Kidney (tissue), 14 donors: ENCODE data around the gene NUDT9. TPM values are rescaled to one million over a fixed set of nuclear protein-coding genes. Genes with fewer than 3 reads are reported as not detected.
A peak's percentile ranks its signal among the peaks of the same experiment; 100 is the strongest.
"Not testable (repeated sequence)": the region's sequence is repeated elsewhere in the genome, so short reads cannot be mapped to it uniquely, and the experiment has no call there.

ENCODE experiments used
- DNase-seq, 5 donors: peaks; one replicate each; pipeline ENCODE4 v3.0.0-alpha.2; 2013 to 2020
- FAIRE-seq: peaks from 2 replicates; lab custom pipeline; 2012; peaks lifted over from hg19 to GRCh38; lab: Jason Lieb, UNC
- H3K27ac ChIP-seq, 2 donors: one replicate each; pipeline ENCODE4 v1.7.0; 2013; ENCODE audit warnings: low read depth in 2 of 2, low read length in 2 of 2, inconsistent platforms in 1 of 2
- H3K27me3 ChIP-seq: one replicate; pipeline ENCODE4 v1.7.1; 2013; ENCODE audit warnings: low read length, inconsistent platforms; ENCODE audit not compliant: control insufficient read depth, insufficient read depth
- H3K36me3 ChIP-seq, 3 donors: one replicate each; pipeline versions ENCODE4 v1.7.0 to v1.7.1; 2013; ENCODE audit warnings: low read length in 3 of 3, control low read depth in 1 of 3, inconsistent platforms in 1 of 3; ENCODE audit not compliant: insufficient read depth in 3 of 3, control insufficient read depth in 2 of 3
- H3K4me1 ChIP-seq, 3 donors: one replicate each; pipeline versions ENCODE4 v1.7.0 to v1.7.1; 2013; ENCODE audit warnings: low read length in 3 of 3, inconsistent platforms in 1 of 3, low read depth in 1 of 3; ENCODE audit not compliant: control insufficient read depth in 2 of 3, insufficient read depth in 2 of 3
- H3K4me3 ChIP-seq, 3 donors: one replicate each; pipeline versions ENCODE4 v1.7.0 to v1.8.1; 2013; ENCODE audit warnings: low read length in 3 of 3, control low read depth in 1 of 3, inconsistent platforms in 1 of 3
- H3K9ac ChIP-seq, 3 donors: one replicate each; pipeline versions ENCODE4 v1.7.0 to v1.7.1; 2013; ENCODE audit warnings: low read length in 3 of 3, control low read depth in 1 of 3, inconsistent platforms in 1 of 3
- H3K9me3 ChIP-seq, 3 donors: one replicate each; pipeline versions ENCODE4 v1.7.0 to v1.7.1; 2013; ENCODE audit warnings: low read length in 3 of 3, control low read depth in 1 of 3, inconsistent platforms in 1 of 3; ENCODE audit not compliant: control insufficient read depth in 2 of 3, insufficient read depth in 1 of 3
- CTCF ChIP-seq: IDR thresholded peaks from 3 replicates; pipeline ENCODE4 v1.5.1; 2012; ENCODE audit warnings: mild to moderate bottlenecking, moderate library complexity, borderline replicate concordance; ENCODE audit not compliant: insufficient read depth; ENCODE audit errors: extremely low read depth
- intact Hi-C: fragments of 100-400 bp; cut with DNase I; formaldehyde crosslinking; loops from one replicate; pipeline ENCODE4 v1.11.1; 2022
- polyA plus RNA-seq: library from polyadenylated mRNA; stranded (reverse); fragments of 350-450 nt; fragmentation: Illumina TruSeq; extraction: RNeasy Lipid Tissue Mini Kit (QIAGEN cat#74804); gene quantifications from one replicate; pipeline ENCODE4 v1.2.3, GENCODE V29; 2014; ENCODE audit warnings: low read depth, low replicate concordance; ENCODE audit not compliant: insufficient read depth
- total RNA-seq: library from RNA; stranded (reverse); fragmentation: NEBNext Ultra II Directional; extraction: Animal tissue kit (Norgen Biotek cat#: 25700); gene quantifications from one replicate; pipeline ENCODE4 v1.2.1, GENCODE V29; 2021
- donor health status: control.
- donor health status: control.
- donor health status: control.
- donor health status: control.
- donor health status: control.
- donor health status: DM: yes; HTN: yes; CAD: no.
- donor health status: Normal renal cell carcinoma (clear cell type).

Gene NUDT9
- total and polyA plus RNA-seq, 2 donors from 2014 or later: 30.4 to 49.5 TPM

GRCh38 chr4:87390891-87391575, 31.3 kb upstream of the NUDT9 start, which contains the start of gene HSD17B11:
HSD17B11 (minus strand) TSS chr4:87391188; CDS start chr4:87391070, 118 bp downstream.
- no peaks in the 10 kb centered on the region for H3K27me3 ChIP-seq
- TF ChIP-seq CTCF: peak; percentile 18
- no peaks in the 10 kb centered on the region for H3K36me3 ChIP-seq
- H3K4me3 ChIP-seq: peak within 1 kb of the TSS; percentile 87 to 95 (median 94)
- H3K27ac ChIP-seq: peak within 1 kb of the TSS; percentile 69 to 88
- peaks cover 0 to 5% (median 0%) of the 10 kb centered on the region in 3 donors for H3K9me3 ChIP-seq
- intact Hi-C loops: no loop called here
- peak; percentile 90 to 97 (median 95) for DNase-seq
- peak; percentile 76 for FAIRE-seq
- peaks cover 0 to 7% (median 3%) of the 10 kb centered on the region in 3 donors for H3K4me1 ChIP-seq
- H3K9ac ChIP-seq: peak within 1 kb of the TSS; percentile 71 to 94 (median 77)

GRCh38 chr4:87391576-87392054, 30.8 kb upstream of the NUDT9 start:
- FAIRE-seq (no peak), DNase-seq (no peak)
- intact Hi-C loops: no loop called here

GRCh38 chr4:87392183-87392582, 30.2 kb upstream of the NUDT9 start:
- no peaks in the 10 kb centered on the region for H3K36me3 ChIP-seq
- peaks cover 0 to 5% (median 3%) of the 10 kb centered on the region in 3 donors for H3K4me1 ChIP-seq
- H3K4me3 ChIP-seq: no peak overlapping the region
- FAIRE-seq (no peak), DNase-seq (no peak)
- no peak for TF ChIP-seq CTCF
- intact Hi-C loops: no loop called here
- H3K9ac ChIP-seq: peak overlapping the region in 1 of 3 donors; percentile 77
- no peak overlapping the region for H3K27ac ChIP-seq
- peaks cover 0 to 5% (median 0%) of the 10 kb centered on the region in 3 donors for H3K9me3 ChIP-seq
- no peaks in the 10 kb centered on the region for H3K27me3 ChIP-seq

More at GRCh38 chr4:87391576-87392054, 30.8 kb upstream of the NUDT9 start:
- H3K27me3 ChIP-seq: no peaks in the 10 kb centered on the region
- peak overlapping the region; percentile 87 to 95 (median 94) for H3K4me3 ChIP-seq
- no peak for TF ChIP-seq CTCF
- peak overlapping the region; percentile 69 to 88 for H3K27ac ChIP-seq
- no peaks in the 10 kb centered on the region for H3K36me3 ChIP-seq
- peak overlapping the region; percentile 71 to 94 (median 77) for H3K9ac ChIP-seq
- peaks cover 0 to 5% (median 0%) of the 10 kb centered on the region in 3 donors for H3K9me3 ChIP-seq
- peaks cover 0 to 7% (median 3%) of the 10 kb centered on the region in 3 donors for H3K4me1 ChIP-seq

GRCh38 chr4:87395073-87395472, 27.3 kb upstream of the NUDT9 start:
- H3K9me3 ChIP-seq, FAIRE-seq, H3K4me1 ChIP-seq, intact Hi-C loops, H3K9ac ChIP-seq, H3K27ac ChIP-seq, H3K4me3 ChIP-seq, H3K27me3 ChIP-seq, DNase-seq, H3K36me3 ChIP-seq: not testable (repeated sequence)

GRCh38 chr4:87395851-87396250, 26.5 kb upstream of the NUDT9 start:
- H3K36me3 ChIP-seq, H3K27ac ChIP-seq, H3K27me3 ChIP-seq, H3K9me3 ChIP-seq, H3K9ac ChIP-seq, DNase-seq, H3K4me3 ChIP-seq, intact Hi-C loops, FAIRE-seq, H3K4me1 ChIP-seq: not testable (repeated sequence)
